ENCODE measurements around the gene ZNF496. TPM values are rescaled to one million over a fixed set of nuclear protein-coding genes. Genes with fewer than 3 reads are reported as not detected.

Gene ZNF496
- total and polyA plus RNA-seq, 4 donors, result 4.1 to 29.0 (median 20.5) TPM

- ATAC-seq (ENCODE audit: low FRiP score) (no peak), DNase-seq (no peak)
- intact Hi-C loops (cut with DNase I), result no loop called here
- Histone ChIP-seq H3K27ac (ENCODE audit: low read depth in 1 of 2, low read length in 2 of 2) (no peak overlapping the region), H3K36me3 (ENCODE audit: control insufficient read depth in 1 of 2, insufficient read depth in 2 of 2, low read length in 1 of 2) (no peaks in the 10 kb centered on the region), H3K9me3 (ENCODE audit: control insufficient read depth, low read length) (peaks cover 1% of the 10 kb centered on the region), H3K4me1 (ENCODE audit: control insufficient read depth in 1 of 2, insufficient read depth in 2 of 2, low read length in 2 of 2) (no peaks in the 10 kb centered on the region), H3K27me3 (ENCODE audit: control insufficient read depth in 1 of 2, insufficient read depth in 2 of 2, low read length in 1 of 2) (no peaks in the 10 kb centered on the region), H3K4me3 (ENCODE audit: low read length in 2 of 2) (no peak overlapping the region)
- WGBS, 2 donors, result 93% methylated on average over 14 of the region's 14 CpGs
Observed at GRCh38 chr1:247287460-247287859, 44.2 kb downstream of the ZNF496 start.

- H3K27ac ChIP-seq (ENCODE audit: low read depth in 1 of 2, low read length in 2 of 2), result no peak overlapping the region
- intact Hi-C loops (cut with DNase I), result no loop called here
- no peak for ATAC-seq (ENCODE audit: low FRiP score)
- H3K4me1 ChIP-seq (ENCODE audit: control insufficient read depth in 1 of 2, insufficient read depth in 2 of 2, low read length in 2 of 2), result no peaks in the 10 kb centered on the region
- 98% methylated on average over 23 of the region's 23 CpGs for WGBS, 2 donors
- peaks cover 1% of the 10 kb centered on the region for H3K9me3 ChIP-seq (ENCODE audit: control insufficient read depth, low read length)
- H3K27me3 ChIP-seq (ENCODE audit: control insufficient read depth in 1 of 2, insufficient read depth in 2 of 2, low read length in 1 of 2), result no peaks in the 10 kb centered on the region
- DNase-seq, result no peak
- no peaks in the 10 kb centered on the region for H3K36me3 ChIP-seq (ENCODE audit: control insufficient read depth in 1 of 2, insufficient read depth in 2 of 2, low read length in 1 of 2)
- no peak overlapping the region for H3K4me3 ChIP-seq (ENCODE audit: low read length in 2 of 2)
Observed at GRCh38 chr1:247286134-247286670, 45.5 kb downstream of the ZNF496 start.

- no peak for ATAC-seq (ENCODE audit: low FRiP score)
- 61 to 67% methylated on average over 5 of the region's 5 CpGs for WGBS, 2 donors
- no peaks in the 10 kb centered on the region for H3K27me3 ChIP-seq (ENCODE audit: control insufficient read depth in 1 of 2, insufficient read depth in 2 of 2, low read length in 1 of 2)
- H3K4me3 ChIP-seq (ENCODE audit: low read length in 2 of 2), result no peak overlapping the region
- no peaks in the 10 kb centered on the region for H3K4me1 ChIP-seq (ENCODE audit: control insufficient read depth in 1 of 2, insufficient read depth in 2 of 2, low read length in 2 of 2)
- H3K36me3 ChIP-seq (ENCODE audit: control insufficient read depth in 1 of 2, insufficient read depth in 2 of 2, low read length in 1 of 2), result no peaks in the 10 kb centered on the region
- intact Hi-C loops (cut with DNase I), result no loop called here
- DNase-seq, result no peak
- H3K27ac ChIP-seq (ENCODE audit: low read depth in 1 of 2, low read length in 2 of 2), result no peak overlapping the region
- H3K9me3 ChIP-seq (ENCODE audit: control insufficient read depth, low read length), result peaks cover under 1% of the 10 kb centered on the region
Observed at GRCh38 chr1:247281001-247281574, 50.6 kb downstream of the ZNF496 start.

GRCh38 chr1:247277191-247277590 lies 54.5 kb downstream of the ZNF496 start:
- Histone ChIP-seq H3K4me3 (ENCODE audit: low read length in 2 of 2) (no peak overlapping the region), H3K36me3 (ENCODE audit: control insufficient read depth in 1 of 2, insufficient read depth in 2 of 2, low read length in 1 of 2) (no peaks in the 10 kb centered on the region), H3K27ac (ENCODE audit: low read depth in 1 of 2, low read length in 2 of 2) (no peak overlapping the region), H3K9me3 (ENCODE audit: control insufficient read depth, low read length) (no peaks in the 10 kb centered on the region), H3K4me1 (ENCODE audit: control insufficient read depth in 1 of 2, insufficient read depth in 2 of 2, low read length in 2 of 2) (no peaks in the 10 kb centered on the region), H3K27me3 (ENCODE audit: control insufficient read depth in 1 of 2, insufficient read depth in 2 of 2, low read length in 1 of 2) (no peaks in the 10 kb centered on the region)
- DNase-seq (no peak), ATAC-seq (ENCODE audit: low FRiP score) (no peak)
- intact Hi-C loops (cut with DNase I), result no loop called here
- WGBS, 2 donors, result 96 to 98% methylated on average over 2 of the region's 2 CpGs

GRCh38 chr1:247274605-247275256 lies 56.9 kb downstream of the ZNF496 start:
- intact Hi-C loops (cut with DNase I), result no loop called here
- WGBS, 2 donors, result 83 to 87% methylated on average over 3 of the region's 3 CpGs
- no peak for ATAC-seq (ENCODE audit: low FRiP score)
- H3K4me3 ChIP-seq (ENCODE audit: low read length in 2 of 2), result no peak overlapping the region
- no peaks in the 10 kb centered on the region for H3K36me3 ChIP-seq (ENCODE audit: control insufficient read depth in 1 of 2, insufficient read depth in 2 of 2, low read length in 1 of 2)
- no peak overlapping the region for H3K27ac ChIP-seq (ENCODE audit: low read depth in 1 of 2, low read length in 2 of 2)
- no peak for DNase-seq
- H3K4me1 ChIP-seq (ENCODE audit: control insufficient read depth in 1 of 2, insufficient read depth in 2 of 2, low read length in 2 of 2), result no peaks in the 10 kb centered on the region
- H3K9me3 ChIP-seq (ENCODE audit: control insufficient read depth, low read length), result peaks cover 1% of the 10 kb centered on the region
- no peaks in the 10 kb centered on the region for H3K27me3 ChIP-seq (ENCODE audit: control insufficient read depth in 1 of 2, insufficient read depth in 2 of 2, low read length in 1 of 2)

GRCh38 chr1:247273013-247273412 lies 58.7 kb downstream of the ZNF496 start:
- ATAC-seq (ENCODE audit: low FRiP score) (no peak), DNase-seq (no peak)
- Histone ChIP-seq H3K4me1 (ENCODE audit: control insufficient read depth in 1 of 2, insufficient read depth in 2 of 2, low read length in 2 of 2) (no peaks in the 10 kb centered on the region), H3K36me3 (ENCODE audit: control insufficient read depth in 1 of 2, insufficient read depth in 2 of 2, low read length in 1 of 2) (no peaks in the 10 kb centered on the region), H3K27me3 (ENCODE audit: control insufficient read depth in 1 of 2, insufficient read depth in 2 of 2, low read length in 1 of 2) (no peaks in the 10 kb centered on the region), H3K9me3 (ENCODE audit: control insufficient read depth, low read length) (peaks cover 3% of the 10 kb centered on the region), H3K27ac (ENCODE audit: low read depth in 1 of 2, low read length in 2 of 2) (no peak overlapping the region), H3K4me3 (ENCODE audit: low read length in 2 of 2) (no peak overlapping the region)
- intact Hi-C loops (cut with DNase I), result no loop called here
- 47 to 72% methylated on average over 1 of the region's 1 CpG for whole genome bisulfite sequencing, 2 donors

- H3K4me1 ChIP-seq (ENCODE audit: control insufficient read depth in 1 of 2, insufficient read depth in 2 of 2, low read length in 2 of 2), result no peaks in the 10 kb centered on the region
- no peaks in the 10 kb centered on the region for H3K36me3 ChIP-seq (ENCODE audit: control insufficient read depth in 1 of 2, insufficient read depth in 2 of 2, low read length in 1 of 2)
- ATAC-seq (ENCODE audit: low FRiP score) (no peak), DNase-seq (no peak)
- H3K27ac ChIP-seq (ENCODE audit: low read depth in 1 of 2, low read length in 2 of 2), result no peak overlapping the region
- WGBS, 2 donors, result 53 to 54% methylated on average over 1 of the region's 1 CpG
- no peaks in the 10 kb centered on the region for H3K27me3 ChIP-seq (ENCODE audit: control insufficient read depth in 1 of 2, insufficient read depth in 2 of 2, low read length in 1 of 2)
- H3K9me3 ChIP-seq (ENCODE audit: control insufficient read depth, low read length), result peaks cover 3% of the 10 kb centered on the region
- intact Hi-C loops (cut with DNase I), result no loop called here
- H3K4me3 ChIP-seq (ENCODE audit: low read length in 2 of 2), result no peak overlapping the region
Observed at GRCh38 chr1:247270003-247270402, 61.7 kb downstream of the ZNF496 start.

- no peaks in the 10 kb centered on the region for H3K4me1 ChIP-seq (ENCODE audit: control insufficient read depth in 1 of 2, insufficient read depth in 2 of 2, low read length in 2 of 2)
- peaks cover 3% of the 10 kb centered on the region for H3K9me3 ChIP-seq (ENCODE audit: control insufficient read depth, low read length)
- no peak for DNase-seq
Observed at GRCh38 chr1:247269133-247269532, 62.5 kb downstream of the ZNF496 start.

GRCh38 chr1:247268390-247269045 lies 63.1 kb downstream of the ZNF496 start:
- WGBS, 2 donors, result 42 to 43% methylated on average over 2 of the region's 2 CpGs
- Histone ChIP-seq H3K36me3 (ENCODE audit: control insufficient read depth in 1 of 2, insufficient read depth in 2 of 2, low read length in 1 of 2) (no peaks in the 10 kb centered on the region), H3K9me3 (ENCODE audit: control insufficient read depth, low read length) (peaks cover 3% of the 10 kb centered on the region), H3K27me3 (ENCODE audit: control insufficient read depth in 1 of 2, insufficient read depth in 2 of 2, low read length in 1 of 2) (no peaks in the 10 kb centered on the region), H3K4me1 (ENCODE audit: control insufficient read depth in 1 of 2, insufficient read depth in 2 of 2, low read length in 2 of 2) (no peaks in the 10 kb centered on the region), H3K27ac (ENCODE audit: low read depth in 1 of 2, low read length in 2 of 2) (no peak overlapping the region), H3K4me3 (ENCODE audit: low read length in 2 of 2) (no peak overlapping the region)
- DNase-seq (no peak), ATAC-seq (ENCODE audit: low FRiP score) (no peak)
- intact Hi-C loops (cut with DNase I), result no loop called here

More at GRCh38 chr1:247269133-247269532, 62.5 kb downstream of the ZNF496 start:
- ATAC-seq (ENCODE audit: low FRiP score), result no peak
- Histone ChIP-seq H3K4me3 (ENCODE audit: low read length in 2 of 2) (no peak overlapping the region), H3K27me3 (ENCODE audit: control insufficient read depth in 1 of 2, insufficient read depth in 2 of 2, low read length in 1 of 2) (no peaks in the 10 kb centered on the region), H3K36me3 (ENCODE audit: control insufficient read depth in 1 of 2, insufficient read depth in 2 of 2, low read length in 1 of 2) (no peaks in the 10 kb centered on the region), H3K27ac (ENCODE audit: low read depth in 1 of 2, low read length in 2 of 2) (no peak overlapping the region)
- intact Hi-C loops (cut with DNase I), result no loop called here
